Renal cortical epithelial cell (primary cell): Measurements from ENCODE around the gene TMEM91. TPM values are rescaled to one million over a fixed set of nuclear protein-coding genes. Genes with fewer than 3 reads are reported as not detected.
"Not testable (repeated sequence)": the region's sequence is repeated elsewhere in the genome, so short reads cannot be mapped to it uniquely, and the experiment has no call there.

ENCODE experiments used
- DNase-seq: peaks from one replicate; pipeline ENCODE4 v3.0.0-alpha.2; 2011; ENCODE audit warnings: low read depth
- total RNA-seq: library from RNA; depleted of rRNA; stranded (reverse); fragments of >200 nt; gene quantifications from 2 replicates; pipeline ENCODE4 v1.2.3, GENCODE V29; 2014

Gene TMEM91
- total RNA-seq, 1 donor from 2014 or later: 9.0 TPM

- DNase-seq: no peak
These were observed 1.8 kb downstream of the TMEM91 start for GRCh38 chr19:41377977-41378709.

DNA sequence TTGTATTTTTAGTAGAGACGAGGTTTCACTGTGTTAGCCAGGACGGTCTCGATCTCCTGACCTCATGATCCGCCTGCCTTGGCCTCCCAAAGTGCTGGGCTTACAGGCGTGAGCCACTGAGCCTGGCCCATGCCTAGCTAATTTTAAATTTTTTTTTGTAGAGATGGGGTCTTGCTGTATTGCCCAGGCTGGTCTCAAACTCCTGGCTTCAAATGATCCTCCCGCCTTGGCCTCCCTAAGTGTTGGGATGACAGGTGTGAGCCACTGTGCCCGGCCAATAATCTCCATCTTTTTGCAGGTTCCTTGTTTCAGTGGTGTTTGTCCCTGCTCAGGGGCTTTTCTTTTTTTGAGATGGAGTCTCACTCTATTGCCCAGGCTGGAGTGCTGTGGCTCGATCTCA, 5.2 kb downstream of the TMEM91 start:
- DNase-seq: not testable (repeated sequence)

GRCh38 chr19:41384351-41384750, 8.0 kb downstream of the TMEM91 start:
- DNase-seq: peak; percentile 47

- DNase-seq: no peak
These were observed 10.1 kb downstream of the TMEM91 start for GRCh38 chr19:41386442-41386841.

DNA sequence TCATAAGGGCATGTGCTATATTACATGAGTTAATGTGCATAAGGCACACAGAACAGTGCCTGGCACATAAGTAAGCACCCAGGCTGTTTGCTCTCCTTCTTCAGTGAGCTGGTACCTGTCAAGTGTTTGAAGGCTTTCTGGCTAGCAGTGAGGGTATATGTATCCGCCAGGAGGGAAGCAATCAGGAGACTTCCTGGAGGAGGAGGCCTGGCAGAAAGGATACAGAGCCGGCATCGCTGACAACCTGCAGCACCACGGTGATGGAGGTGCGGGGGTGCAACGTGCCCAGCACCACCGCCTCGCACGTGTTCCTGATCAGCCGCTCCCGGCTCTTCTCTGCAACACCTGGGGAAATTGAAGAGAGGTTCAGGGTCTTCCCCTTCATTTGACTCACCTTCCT, 15.3 kb downstream of the TMEM91 start:
- DNase-seq: no peak

DNA sequence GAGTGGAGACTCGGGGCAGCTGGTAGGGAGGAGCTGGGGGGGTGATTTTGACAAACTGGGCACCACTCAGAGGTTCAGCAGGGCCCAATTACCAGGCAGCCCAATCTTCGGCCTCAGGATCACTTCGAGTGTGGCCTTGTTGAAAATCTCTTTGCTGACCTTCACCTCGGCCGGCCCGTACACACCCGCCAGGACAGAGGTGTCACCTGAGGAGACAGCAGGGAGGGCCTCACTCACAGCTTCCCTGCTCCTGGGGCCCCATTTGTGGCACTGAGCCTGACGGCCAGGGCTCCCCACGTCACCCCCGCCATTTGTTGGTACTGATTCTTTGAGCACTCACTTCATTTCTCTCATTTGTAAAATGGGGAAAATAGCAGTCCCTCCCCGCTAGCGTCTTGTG, 16.4 kb downstream of the TMEM91 start:
- DNase-seq: no peak

DNA sequence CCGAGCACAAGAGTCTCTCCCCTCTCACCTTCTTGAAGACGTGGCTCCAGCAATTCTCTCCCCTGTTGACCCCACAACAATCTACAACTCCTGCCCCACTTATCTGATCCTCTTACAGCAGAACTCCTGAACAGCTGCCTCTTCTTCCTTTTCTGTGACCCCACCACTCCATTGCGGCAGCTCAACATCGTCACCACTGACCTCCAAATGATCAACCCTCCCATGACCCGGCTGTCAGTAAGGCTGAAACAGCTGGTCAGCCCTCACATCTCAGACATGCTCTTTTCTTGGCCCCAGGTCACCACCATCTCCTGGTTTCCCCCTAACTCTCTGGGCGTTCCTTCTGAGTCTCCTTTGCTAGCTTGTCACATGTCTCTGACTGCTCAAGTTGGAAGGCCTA, 19.0 kb downstream of the TMEM91 start:
- no peak for DNase-seq

DNA sequence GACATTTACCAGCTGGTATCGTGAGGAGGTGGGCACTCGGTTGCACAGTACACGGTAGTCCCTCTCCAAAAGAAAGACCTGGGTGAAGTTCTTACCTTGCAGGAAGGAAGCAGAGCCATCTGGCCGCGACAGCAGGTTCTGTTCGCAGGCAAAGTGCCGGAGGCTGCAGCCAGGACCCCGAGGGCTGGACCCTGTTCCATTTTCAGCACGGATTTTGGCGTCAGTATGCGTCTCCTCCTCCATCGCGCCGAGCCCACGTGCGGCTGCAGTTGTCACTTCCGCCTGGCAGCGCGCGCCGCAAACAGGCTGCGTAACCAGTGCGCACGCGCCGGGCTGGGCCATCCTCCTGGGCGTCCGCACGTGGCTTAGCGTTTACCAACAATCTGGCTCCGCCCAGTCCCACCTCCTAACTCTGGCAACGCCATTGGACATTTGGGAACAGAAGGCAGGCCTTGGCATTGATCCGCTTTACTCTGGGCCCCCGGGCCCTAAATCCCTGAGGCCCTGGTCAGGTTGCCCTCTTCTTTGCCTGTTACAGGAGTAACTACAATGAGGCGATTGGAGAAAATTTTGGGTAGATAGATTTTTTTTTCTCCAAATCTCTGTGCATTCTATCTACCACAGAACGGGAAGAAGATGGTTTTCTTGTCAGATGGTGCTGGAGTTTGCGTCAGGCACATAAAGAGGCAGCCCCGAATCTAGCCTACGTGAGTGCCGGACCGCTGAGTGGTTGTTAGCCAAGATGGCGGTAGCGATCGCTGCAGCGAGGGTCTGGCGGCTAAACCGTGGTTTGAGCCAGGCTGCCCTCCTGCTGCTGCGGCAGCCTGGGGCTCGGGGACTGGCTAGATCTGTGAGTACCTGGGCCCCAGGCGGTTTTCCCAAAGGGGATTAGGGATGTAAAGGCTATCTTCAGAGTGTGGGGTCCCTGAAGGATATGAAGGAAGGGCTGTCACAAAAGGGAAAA, 21.0 kb downstream of the TMEM91 start, which contains the start of the genes BCKDHA and EXOSC5:
Gene BCKDHA (plus strand): TSS at position 733 of the 964 bp plus-strand sequence. CDS start 10 bp downstream, at position 743.
Gene EXOSC5 (minus strand): TSS at position 274 of the 964 bp plus-strand sequence. CDS start 31 bp downstream, at position 243.
- DNase-seq: peak; percentile 99

GRCh38 chr19:41398050-41398418, 21.7 kb downstream of the TMEM91 start:
- DNase-seq: no peak

DNA sequence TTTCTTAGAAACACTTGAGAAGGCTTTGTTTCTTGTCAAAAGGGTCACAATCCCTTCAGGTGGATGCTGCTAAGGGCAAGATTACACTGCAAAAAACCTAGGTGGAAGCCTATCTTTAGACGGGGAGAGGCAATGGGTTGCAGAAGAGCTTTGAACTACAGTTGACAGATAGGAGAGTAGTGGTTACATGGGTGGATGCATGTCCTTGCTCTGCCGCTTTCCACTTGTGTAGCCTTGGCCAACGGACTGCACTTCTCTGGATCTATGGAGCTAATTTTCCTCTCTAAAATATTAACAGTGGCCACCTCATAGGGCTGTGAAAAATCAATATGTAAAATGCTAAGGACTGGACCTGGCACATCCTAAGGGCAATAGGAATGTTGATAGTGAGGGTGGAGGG, 22.3 kb downstream of the TMEM91 start:
- DNase-seq: no peak

DNA sequence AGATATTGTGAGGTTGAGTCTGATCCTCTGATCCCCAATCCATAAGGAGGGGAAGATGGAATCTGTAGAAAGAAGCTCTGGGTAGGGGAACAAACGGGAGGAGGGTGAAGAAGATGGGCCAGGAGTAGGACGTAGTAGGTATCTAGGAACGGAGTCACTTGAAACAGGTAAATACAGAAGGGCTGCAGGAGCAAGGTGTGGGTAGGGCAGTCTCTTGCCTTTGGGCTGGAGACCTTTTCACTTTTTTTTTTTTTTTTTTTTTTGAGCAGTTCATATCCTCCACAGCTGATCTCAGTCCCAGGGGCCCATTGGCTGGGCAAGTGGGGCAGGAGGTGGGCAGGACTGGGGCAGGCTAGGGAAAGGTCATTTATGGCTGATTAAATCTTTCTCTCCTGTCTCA, 22.8 kb downstream of the TMEM91 start:
- DNase-seq: no peak

- DNase-seq: no peak
These were observed 23.2 kb downstream of the TMEM91 start for GRCh38 chr19:41399525-41399924.

DNA sequence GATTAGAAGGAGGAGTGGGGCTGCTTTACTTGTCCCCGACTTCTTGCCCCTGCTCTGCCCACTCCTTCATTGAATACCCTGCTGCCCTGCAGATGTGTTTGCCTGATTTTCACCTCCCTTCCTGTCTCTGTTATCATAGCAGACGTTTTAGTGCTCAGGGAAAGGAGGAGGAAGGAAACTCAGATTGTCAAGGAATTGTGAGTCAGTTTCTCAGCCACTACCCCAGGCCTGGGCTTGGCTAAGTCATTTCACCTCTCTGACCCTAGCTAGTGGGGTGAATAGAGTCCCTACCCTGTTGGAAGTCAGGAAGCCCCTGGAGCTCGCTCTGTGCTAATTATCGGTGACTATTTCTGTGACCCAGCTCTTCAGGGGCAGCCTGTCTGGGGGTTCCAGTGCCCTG, 25.1 kb downstream of the TMEM91 start:
- no peak for DNase-seq

- no peak for DNase-seq
These were observed 25.7 kb downstream of the TMEM91 start for GRCh38 chr19:41402010-41402409.

DNA sequence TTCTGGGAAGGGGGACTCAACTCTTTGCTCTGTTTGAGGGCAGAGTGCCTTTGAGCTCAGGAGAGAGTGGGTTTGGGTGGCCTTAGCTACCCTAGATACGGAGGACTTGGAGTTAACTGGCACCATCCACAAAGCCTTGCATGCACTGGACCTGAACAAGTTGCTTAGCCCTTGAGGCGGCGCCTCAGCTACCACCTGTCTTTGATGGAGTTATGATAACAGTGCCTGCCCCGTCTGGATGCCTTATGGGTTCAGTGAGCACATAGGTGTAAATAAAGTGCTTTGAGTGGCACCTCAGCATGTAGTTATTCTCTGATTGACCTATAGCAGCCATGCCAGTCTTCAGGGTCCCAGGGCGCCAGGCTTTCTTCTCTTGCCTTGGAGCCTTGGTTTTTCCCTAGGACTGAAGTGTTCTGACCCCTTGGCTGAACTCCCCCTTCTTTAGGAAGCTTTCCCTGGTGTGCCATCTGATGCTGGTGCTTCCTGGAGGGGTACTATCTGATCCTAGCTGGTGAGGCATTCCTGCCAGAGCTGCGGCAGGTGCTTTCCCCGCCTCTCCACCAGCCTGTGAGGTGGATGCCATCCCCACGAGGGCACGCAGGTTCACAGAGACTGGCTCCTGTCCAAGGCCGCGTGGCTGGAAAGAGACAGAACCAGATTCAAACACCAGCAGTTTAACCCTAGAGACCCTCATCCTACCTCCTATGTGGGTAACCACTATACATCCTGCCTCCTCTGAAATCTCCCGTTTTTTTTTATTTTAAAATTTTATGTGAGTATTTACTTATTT, 27.0 kb downstream of the TMEM91 start:
- DNase-seq: no peak

GRCh38 chr19:41405776-41406175, 29.4 kb downstream of the TMEM91 start:
- no peak for DNase-seq

DNA sequence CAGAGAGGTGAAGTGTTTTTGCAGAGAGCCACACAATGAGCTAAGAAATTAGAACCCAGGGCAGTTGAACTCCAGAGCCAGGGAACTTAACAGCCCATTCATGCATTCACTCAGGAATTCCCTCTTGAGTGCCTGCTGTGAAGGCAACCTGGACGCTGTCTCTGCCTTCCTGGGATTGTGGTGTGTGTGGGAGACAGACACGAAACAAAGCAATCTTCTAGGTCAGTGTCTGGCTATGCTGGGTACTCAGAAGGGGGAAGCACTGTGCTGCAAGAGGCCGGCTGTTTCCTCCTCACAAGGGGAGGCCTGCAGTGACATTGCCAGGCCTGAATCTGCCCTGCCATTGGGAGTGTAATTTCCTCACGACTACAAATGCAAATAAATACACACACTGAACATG, 30.9 kb downstream of the TMEM91 start:
- no peak for DNase-seq

GRCh38 chr19:41408256-41408655, 31.9 kb downstream of the TMEM91 start:
- no peak for DNase-seq

DNA sequence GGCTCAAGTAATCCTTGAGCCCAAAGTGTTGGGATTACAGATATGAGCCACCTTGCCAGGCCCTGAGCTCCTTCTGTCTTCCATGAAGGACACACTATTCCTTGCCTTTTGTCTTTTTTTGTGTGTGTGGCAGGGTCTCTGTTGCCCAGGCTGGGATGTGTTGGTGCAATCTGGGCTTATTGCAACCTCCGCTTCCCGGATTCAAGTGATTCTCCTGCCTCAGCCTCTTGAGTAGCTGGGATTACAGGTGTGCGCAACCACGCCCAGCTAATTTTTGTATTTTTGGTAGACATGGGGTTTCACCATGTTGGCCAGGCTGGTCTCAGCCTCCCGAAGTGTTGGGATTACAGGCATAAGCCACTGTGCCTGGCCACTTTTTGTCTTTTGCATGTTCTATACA, 32.5 kb downstream of the TMEM91 start:
- DNase-seq: not testable (repeated sequence)

- peak; percentile 82 for DNase-seq
These were observed 33.0 kb downstream of the TMEM91 start for GRCh38 chr19:41409288-41409687.

GRCh38 chr19:41410336-41411054, 34.2 kb downstream of the TMEM91 start:
- no peak for DNase-seq
